ENCODE measurements around the gene PLD3. TPM values are rescaled to one million over a fixed set of nuclear protein-coding genes. Genes with fewer than 3 reads are reported as not detected.

Gene PLD3
- total RNA-seq, 2 experiments from 2014 or later: 109 to 114 TPM

- intact Hi-C loops (cut with micrococcal nuclease; ENCODE audit: unreplicated experiment): no loop called here
- 0 out of 2 replicates have a peak, but pooled peaks cover 4% of the 10 kb centered on the region for H3K79me2 ChIP-seq (ENCODE audit: insufficient read depth, low read depth, low read length)
- H3K27ac ChIP-seq (ENCODE audit: low read depth, low read length, poor library complexity, severe bottlenecking): no peak overlapping the region
- DNase-seq (ENCODE audit: low spot score): no peak
- no peaks in the 10 kb centered on the region for H3K4me1 ChIP-seq (ENCODE audit: insufficient read depth, low read length, poor library complexity, severe bottlenecking)
- no peak overlapping the region for H3K4me2 ChIP-seq (ENCODE audit: low read length)
- TF ChIP-seq CTCF (conservative IDR thresholded peaks at IDR 0.05; ENCODE audit: low read length): no peak
- no peak for TF ChIP-seq EZH2phosphoT487 (IDR thresholded peaks at IDR 0.05; ENCODE audit: borderline replicate concordance, low read depth, low read length)
- H3K36me3 ChIP-seq (ENCODE audit: insufficient read depth, low read length): peaks cover 50% of the 10 kb centered on the region
- H3K9me3 ChIP-seq (ENCODE audit: low read length): no peaks in the 10 kb centered on the region
- H3K9me2 ChIP-seq (ENCODE audit: insufficient read depth, low read length): no peaks in the 10 kb centered on the region
- no peak overlapping the region for H3K4me3 ChIP-seq (ENCODE audit: low read depth, low read length, poor library complexity, severe bottlenecking)
- ChIA-PET POLR2A (no interaction called here), CTCF (ENCODE audit: unreplicated experiment) (no interaction called here)
- H4K20me1 ChIP-seq (ENCODE audit: insufficient read depth, low read length): no peaks in the 10 kb centered on the region
- H2AFZ ChIP-seq (ENCODE audit: low read length): no peak overlapping the region
- no TSS peak for BruUV-seq (replicated peaks)
Observed at GRCh38 chr19:40337107-40337506, 11.4 kb upstream of the PLD3 start.

- Histone ChIP-seq H2AFZ (ENCODE audit: low read length) (no peak overlapping the region), H3K4me3 (ENCODE audit: low read depth, low read length, poor library complexity, severe bottlenecking) (no peak overlapping the region), H3K9me2 (ENCODE audit: insufficient read depth, low read length) (no peaks in the 10 kb centered on the region), H3K79me2 (ENCODE audit: insufficient read depth, low read depth, low read length) (0 out of 2 replicates have a peak, but pooled peaks cover 4% of the 10 kb centered on the region), H4K20me1 (ENCODE audit: insufficient read depth, low read length) (no peaks in the 10 kb centered on the region), H3K4me1 (ENCODE audit: insufficient read depth, low read length, poor library complexity, severe bottlenecking) (no peaks in the 10 kb centered on the region), H3K27ac (ENCODE audit: low read depth, low read length, poor library complexity, severe bottlenecking) (no peak overlapping the region), H3K4me2 (ENCODE audit: low read length) (no peak overlapping the region), H3K36me3 (ENCODE audit: insufficient read depth, low read length) (peaks cover 45% of the 10 kb centered on the region), H3K9me3 (ENCODE audit: low read length) (no peaks in the 10 kb centered on the region)
- POLR2A ChIA-PET: no interaction called here
- CTCF ChIA-PET (ENCODE audit: unreplicated experiment): interaction anchor here (0.5 kb wide), 1 partner anchor 1011 kb away, joined by 7 read pairs; no protein-coding TSS in a partner anchor
- DNase-seq (ENCODE audit: low spot score): no peak
- intact Hi-C loops (cut with micrococcal nuclease; ENCODE audit: unreplicated experiment): no loop called here
- TF ChIP-seq EZH2phosphoT487 (IDR thresholded peaks at IDR 0.05; ENCODE audit: borderline replicate concordance, low read depth, low read length): no peak
- no peak for TF ChIP-seq CTCF (conservative IDR thresholded peaks at IDR 0.05; ENCODE audit: low read length)
- BruUV-seq (replicated peaks): no TSS peak
Observed at GRCh38 chr19:40337594-40337993, 10.9 kb upstream of the PLD3 start.

GRCh38 chr19:40339018-40339728, 9.3 kb upstream of the PLD3 start:
- Histone ChIP-seq H3K4me3 (ENCODE audit: low read depth, low read length, poor library complexity, severe bottlenecking) (no peak overlapping the region), H3K4me2 (ENCODE audit: low read length) (no peak overlapping the region), H3K4me1 (ENCODE audit: insufficient read depth, low read length, poor library complexity, severe bottlenecking) (no peaks in the 10 kb centered on the region), H3K9me2 (ENCODE audit: insufficient read depth, low read length) (no peaks in the 10 kb centered on the region), H3K79me2 (ENCODE audit: insufficient read depth, low read depth, low read length) (0 out of 2 replicates have a peak, but pooled peaks cover 4% of the 10 kb centered on the region), H3K36me3 (ENCODE audit: insufficient read depth, low read length) (peaks cover 32% of the 10 kb centered on the region), H3K9me3 (ENCODE audit: low read length) (no peaks in the 10 kb centered on the region), H3K27ac (ENCODE audit: low read depth, low read length, poor library complexity, severe bottlenecking) (no peak overlapping the region), H2AFZ (ENCODE audit: low read length) (no peak overlapping the region), H4K20me1 (ENCODE audit: insufficient read depth, low read length) (no peaks in the 10 kb centered on the region)
- ChIA-PET POLR2A (no interaction called here), CTCF (ENCODE audit: unreplicated experiment) (no interaction called here)
- TSS peak; percentile 45 for BruUV-seq (replicated peaks)
- intact Hi-C loops (cut with micrococcal nuclease; ENCODE audit: unreplicated experiment): no loop called here
- no peak for TF ChIP-seq EZH2phosphoT487 (IDR thresholded peaks at IDR 0.05; ENCODE audit: borderline replicate concordance, low read depth, low read length)
- DNase-seq (ENCODE audit: low spot score): no peak
